ENCODE results near the gene DDX20. TPM values are rescaled to one million over a fixed set of nuclear protein-coding genes. Genes with fewer than 3 reads are reported as not detected.

The DDX20 gene
- total and polyA plus RNA-seq, 2 of the 8 experiments (the other 6 are each of a cell fraction or from before 2014, with no cell fraction given), result 7.5 to 24.7 TPM

DNA sequence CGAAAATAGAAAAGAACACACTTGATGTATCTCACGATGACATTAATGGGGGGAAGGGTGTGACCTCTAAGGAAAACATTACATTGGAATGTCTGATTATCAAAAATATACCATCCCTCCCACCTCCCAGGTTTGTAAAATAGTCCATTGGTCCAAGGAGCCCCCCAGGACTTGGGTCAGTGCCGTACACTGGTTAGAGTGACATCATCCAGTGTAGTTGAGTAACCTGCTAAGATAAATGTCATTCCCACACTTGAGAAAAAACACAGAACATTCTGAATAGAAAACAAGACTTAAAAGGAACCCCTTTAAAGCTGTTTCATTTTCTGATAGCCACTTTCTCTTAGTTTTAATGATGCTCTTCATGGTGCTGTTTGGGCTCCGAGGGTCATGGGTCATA is 15.2 kb downstream of the DDX20 start (continued):
- TF ChIP-seq, protein P1, sequence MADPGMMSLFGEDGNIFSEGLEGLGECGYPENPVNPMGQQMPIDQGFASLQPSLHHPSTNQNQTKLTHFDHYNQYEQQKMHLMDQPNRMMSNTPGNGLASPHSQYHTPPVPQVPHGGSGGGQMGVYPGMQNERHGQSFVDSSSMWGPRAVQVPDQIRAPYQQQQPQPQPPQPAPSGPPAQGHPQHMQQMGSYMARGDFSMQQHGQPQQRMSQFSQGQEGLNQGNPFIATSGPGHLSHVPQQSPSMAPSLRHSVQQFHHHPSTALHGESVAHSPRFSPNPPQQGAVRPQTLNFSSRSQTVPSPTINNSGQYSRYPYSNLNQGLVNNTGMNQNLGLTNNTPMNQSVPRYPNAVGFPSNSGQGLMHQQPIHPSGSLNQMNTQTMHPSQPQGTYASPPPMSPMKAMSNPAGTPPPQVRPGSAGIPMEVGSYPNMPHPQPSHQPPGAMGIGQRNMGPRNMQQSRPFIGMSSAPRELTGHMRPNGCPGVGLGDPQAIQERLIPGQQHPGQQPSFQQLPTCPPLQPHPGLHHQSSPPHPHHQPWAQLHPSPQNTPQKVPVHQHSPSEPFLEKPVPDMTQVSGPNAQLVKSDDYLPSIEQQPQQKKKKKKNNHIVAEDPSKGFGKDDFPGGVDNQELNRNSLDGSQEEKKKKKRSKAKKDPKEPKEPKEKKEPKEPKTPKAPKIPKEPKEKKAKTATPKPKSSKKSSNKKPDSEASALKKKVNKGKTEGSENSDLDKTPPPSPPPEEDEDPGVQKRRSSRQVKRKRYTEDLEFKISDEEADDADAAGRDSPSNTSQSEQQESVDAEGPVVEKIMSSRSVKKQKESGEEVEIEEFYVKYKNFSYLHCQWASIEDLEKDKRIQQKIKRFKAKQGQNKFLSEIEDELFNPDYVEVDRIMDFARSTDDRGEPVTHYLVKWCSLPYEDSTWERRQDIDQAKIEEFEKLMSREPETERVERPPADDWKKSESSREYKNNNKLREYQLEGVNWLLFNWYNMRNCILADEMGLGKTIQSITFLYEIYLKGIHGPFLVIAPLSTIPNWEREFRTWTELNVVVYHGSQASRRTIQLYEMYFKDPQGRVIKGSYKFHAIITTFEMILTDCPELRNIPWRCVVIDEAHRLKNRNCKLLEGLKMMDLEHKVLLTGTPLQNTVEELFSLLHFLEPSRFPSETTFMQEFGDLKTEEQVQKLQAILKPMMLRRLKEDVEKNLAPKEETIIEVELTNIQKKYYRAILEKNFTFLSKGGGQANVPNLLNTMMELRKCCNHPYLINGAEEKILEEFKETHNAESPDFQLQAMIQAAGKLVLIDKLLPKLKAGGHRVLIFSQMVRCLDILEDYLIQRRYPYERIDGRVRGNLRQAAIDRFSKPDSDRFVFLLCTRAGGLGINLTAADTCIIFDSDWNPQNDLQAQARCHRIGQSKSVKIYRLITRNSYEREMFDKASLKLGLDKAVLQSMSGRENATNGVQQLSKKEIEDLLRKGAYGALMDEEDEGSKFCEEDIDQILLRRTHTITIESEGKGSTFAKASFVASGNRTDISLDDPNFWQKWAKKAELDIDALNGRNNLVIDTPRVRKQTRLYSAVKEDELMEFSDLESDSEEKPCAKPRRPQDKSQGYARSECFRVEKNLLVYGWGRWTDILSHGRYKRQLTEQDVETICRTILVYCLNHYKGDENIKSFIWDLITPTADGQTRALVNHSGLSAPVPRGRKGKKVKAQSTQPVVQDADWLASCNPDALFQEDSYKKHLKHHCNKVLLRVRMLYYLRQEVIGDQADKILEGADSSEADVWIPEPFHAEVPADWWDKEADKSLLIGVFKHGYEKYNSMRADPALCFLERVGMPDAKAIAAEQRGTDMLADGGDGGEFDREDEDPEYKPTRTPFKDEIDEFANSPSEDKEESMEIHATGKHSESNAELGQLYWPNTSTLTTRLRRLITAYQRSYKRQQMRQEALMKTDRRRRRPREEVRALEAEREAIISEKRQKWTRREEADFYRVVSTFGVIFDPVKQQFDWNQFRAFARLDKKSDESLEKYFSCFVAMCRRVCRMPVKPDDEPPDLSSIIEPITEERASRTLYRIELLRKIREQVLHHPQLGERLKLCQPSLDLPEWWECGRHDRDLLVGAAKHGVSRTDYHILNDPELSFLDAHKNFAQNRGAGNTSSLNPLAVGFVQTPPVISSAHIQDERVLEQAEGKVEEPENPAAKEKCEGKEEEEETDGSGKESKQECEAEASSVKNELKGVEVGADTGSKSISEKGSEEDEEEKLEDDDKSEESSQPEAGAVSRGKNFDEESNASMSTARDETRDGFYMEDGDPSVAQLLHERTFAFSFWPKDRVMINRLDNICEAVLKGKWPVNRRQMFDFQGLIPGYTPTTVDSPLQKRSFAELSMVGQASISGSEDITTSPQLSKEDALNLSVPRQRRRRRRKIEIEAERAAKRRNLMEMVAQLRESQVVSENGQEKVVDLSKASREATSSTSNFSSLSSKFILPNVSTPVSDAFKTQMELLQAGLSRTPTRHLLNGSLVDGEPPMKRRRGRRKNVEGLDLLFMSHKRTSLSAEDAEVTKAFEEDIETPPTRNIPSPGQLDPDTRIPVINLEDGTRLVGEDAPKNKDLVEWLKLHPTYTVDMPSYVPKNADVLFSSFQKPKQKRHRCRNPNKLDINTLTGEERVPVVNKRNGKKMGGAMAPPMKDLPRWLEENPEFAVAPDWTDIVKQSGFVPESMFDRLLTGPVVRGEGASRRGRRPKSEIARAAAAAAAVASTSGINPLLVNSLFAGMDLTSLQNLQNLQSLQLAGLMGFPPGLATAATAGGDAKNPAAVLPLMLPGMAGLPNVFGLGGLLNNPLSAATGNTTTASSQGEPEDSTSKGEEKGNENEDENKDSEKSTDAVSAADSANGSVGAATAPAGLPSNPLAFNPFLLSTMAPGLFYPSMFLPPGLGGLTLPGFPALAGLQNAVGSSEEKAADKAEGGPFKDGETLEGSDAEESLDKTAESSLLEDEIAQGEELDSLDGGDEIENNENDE (IDR thresholded peaks at IDR 0.05; ENCODE audit: insufficient replicate concordance, low read length), result no peak
- TF ChIP-seq KDM4A (IDR thresholded peaks at IDR 0.05; ENCODE audit: low read depth, low read length, severe bottlenecking) (no peak), TCF12 (IDR thresholded peaks at IDR 0.05; ENCODE audit: low read depth, low read length) (no peak), RAD21 (IDR thresholded peaks at IDR 0.05 in 1 of 2, conservative IDR thresholded peaks at IDR 0.05 in 1 of 2; ENCODE audit: low read depth in 2 of 2, low read length in 2 of 2) (no peak), FOSL1 (IDR thresholded peaks at IDR 0.05; ENCODE audit: insufficient read depth, low read depth, low read length) (no peak), SP1 (IDR thresholded peaks at IDR 0.05; ENCODE audit: low read depth, low read length) (no peak), SUZ12 (IDR thresholded peaks at IDR 0.05; ENCODE audit: low read length) (no peak)
